SK-N-SH (cell line): ENCODE data around the gene COA6.

Experiments
- CTCF ChIP-seq: fragments of 200-600 bp; sonication (generic); IDR thresholded peaks from 2 replicates; pipeline ENCODE4 v1.6.1; 2017; ENCODE audit warnings: antibody characterized with exemption, mild to moderate bottlenecking, moderate library complexity
- ELF1 ChIP-seq: IDR thresholded peaks from 2 replicates; pipeline ENCODE4 v1.4.0; 2012
- JUND ChIP-seq: IDR thresholded peaks from 2 replicates; pipeline ENCODE4 v1.4.0; 2012
- MXI1 ChIP-seq: IDR thresholded peaks from 2 replicates; pipeline ENCODE4 v1.6.1; 2012; ENCODE audit warnings: mild to moderate bottlenecking, low read depth, low read length, improper control_type of control experiment
- POLR2AphosphoS5 ChIP-seq: IDR thresholded peaks from 2 replicates; pipeline ENCODE4 v1.6.1; 2012; ENCODE audit warnings: low read depth, low read length
- SIN3A ChIP-seq: IDR thresholded peaks from 2 replicates; pipeline ENCODE4 v1.6.1; 2012; ENCODE audit warnings: low read depth, mild to moderate bottlenecking, low read length, moderate library complexity, borderline replicate concordance
- ZBTB33 ChIP-seq: IDR thresholded peaks from 2 replicates; pipeline ENCODE4 v1.4.0; 2012; ENCODE audit warnings: low read depth, borderline replicate concordance
- TF ChIP-seq, protein P1 (sequence below): fragments of 150-350 bp; IDR thresholded peaks from 2 replicates; pipeline ENCODE4 v1.6.1; 2017; ENCODE audit warnings: antibody characterized with exemption, low read length, low read depth, borderline replicate concordance
- TF ChIP-seq, protein P2 (sequence below): fragments of 150-350 bp; IDR thresholded peaks from 2 replicates; pipeline ENCODE4 v1.6.1; 2016; ENCODE audit warnings: mild to moderate bottlenecking, low read depth, low read length

- TF ChIP-seq POLR2AphosphoS5 (no peak), CTCF (no peak), MXI1 (no peak), SIN3A (no peak), JUND (no peak), ELF1 (no peak), ZBTB33 (no peak)
- TF ChIP-seq, protein P1, sequence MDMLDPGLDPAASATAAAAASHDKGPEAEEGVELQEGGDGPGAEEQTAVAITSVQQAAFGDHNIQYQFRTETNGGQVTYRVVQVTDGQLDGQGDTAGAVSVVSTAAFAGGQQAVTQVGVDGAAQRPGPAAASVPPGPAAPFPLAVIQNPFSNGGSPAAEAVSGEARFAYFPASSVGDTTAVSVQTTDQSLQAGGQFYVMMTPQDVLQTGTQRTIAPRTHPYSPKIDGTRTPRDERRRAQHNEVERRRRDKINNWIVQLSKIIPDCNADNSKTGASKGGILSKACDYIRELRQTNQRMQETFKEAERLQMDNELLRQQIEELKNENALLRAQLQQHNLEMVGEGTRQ = no peak
- TF ChIP-seq, protein P2, sequence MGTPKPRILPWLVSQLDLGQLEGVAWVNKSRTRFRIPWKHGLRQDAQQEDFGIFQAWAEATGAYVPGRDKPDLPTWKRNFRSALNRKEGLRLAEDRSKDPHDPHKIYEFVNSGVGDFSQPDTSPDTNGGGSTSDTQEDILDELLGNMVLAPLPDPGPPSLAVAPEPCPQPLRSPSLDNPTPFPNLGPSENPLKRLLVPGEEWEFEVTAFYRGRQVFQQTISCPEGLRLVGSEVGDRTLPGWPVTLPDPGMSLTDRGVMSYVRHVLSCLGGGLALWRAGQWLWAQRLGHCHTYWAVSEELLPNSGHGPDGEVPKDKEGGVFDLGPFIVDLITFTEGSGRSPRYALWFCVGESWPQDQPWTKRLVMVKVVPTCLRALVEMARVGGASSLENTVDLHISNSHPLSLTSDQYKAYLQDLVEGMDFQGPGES = no peak
These were observed 8.7 kb downstream of the COA6 start for GRCh38 chr1:234381699-234382555.
